ENCODE results near the gene SMCHD1.
A peak's percentile ranks its signal among the peaks of the same experiment; 100 is the strongest.

The SMCHD1 gene

GRCh38 chr18:2655178-2655953 is at the start of gene SMCHD1:
SMCHD1 (plus strand) TSS chr18:2655726; CDS start chr18:2656076, 350 bp downstream.
- DNase-seq, result peak; percentile 92

DNA sequence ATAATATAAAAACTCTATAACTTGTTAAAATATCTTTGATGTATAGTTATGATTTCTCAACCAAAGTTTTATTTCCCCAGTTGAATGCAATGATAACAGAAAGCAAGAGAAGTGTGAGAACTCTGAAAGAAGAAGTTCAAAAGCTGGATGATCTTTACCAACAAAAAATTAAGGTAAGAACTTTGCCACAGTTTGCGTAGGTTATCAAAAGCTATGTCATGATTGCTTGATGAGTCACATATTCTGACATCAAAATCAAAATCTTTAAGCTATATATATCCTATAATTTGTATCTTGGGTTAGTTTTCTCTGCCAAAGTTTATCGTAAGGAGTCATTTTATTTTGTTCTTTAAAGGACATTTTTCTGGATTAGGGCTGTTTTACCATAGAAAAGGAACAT is 49.2 kb upstream of the SMCHD1 start:
- DNase-seq, result peak; percentile 52

- no peak for DNase-seq
Observed at GRCh38 chr18:2609604-2610003, 45.9 kb upstream of the SMCHD1 start.

GRCh38 chr18:2610549-2610948 is 45.0 kb upstream of the SMCHD1 start:
- no peak for DNase-seq

DNA sequence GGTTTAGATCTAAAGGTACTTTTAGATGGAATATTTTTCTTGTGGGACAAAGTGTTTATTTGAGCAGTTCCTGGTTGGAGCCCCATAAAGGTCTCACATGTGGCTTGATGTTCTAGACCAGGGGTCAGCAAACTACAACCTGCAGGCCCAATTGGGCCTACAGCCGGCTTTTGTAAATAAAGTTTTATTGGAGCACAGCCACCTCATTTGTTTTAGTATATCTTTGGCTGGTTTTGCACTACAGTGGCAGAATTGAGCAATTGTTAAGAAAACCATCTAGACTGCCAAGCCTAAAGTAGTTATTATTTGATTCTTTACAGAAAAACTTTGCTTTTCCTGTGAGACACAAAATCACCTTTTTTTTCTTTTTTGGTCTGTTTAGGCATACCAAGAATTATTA is 42.5 kb upstream of the SMCHD1 start:
- DNase-seq, result no peak

- no peak for DNase-seq
Observed at GRCh38 chr18:2617401-2617998, 38.0 kb upstream of the SMCHD1 start.

GRCh38 chr18:2618009-2618408 is 37.5 kb upstream of the SMCHD1 start:
- DNase-seq, result no peak

- no peak for DNase-seq
Observed at GRCh38 chr18:2625217-2625616, 30.3 kb upstream of the SMCHD1 start.

DNA sequence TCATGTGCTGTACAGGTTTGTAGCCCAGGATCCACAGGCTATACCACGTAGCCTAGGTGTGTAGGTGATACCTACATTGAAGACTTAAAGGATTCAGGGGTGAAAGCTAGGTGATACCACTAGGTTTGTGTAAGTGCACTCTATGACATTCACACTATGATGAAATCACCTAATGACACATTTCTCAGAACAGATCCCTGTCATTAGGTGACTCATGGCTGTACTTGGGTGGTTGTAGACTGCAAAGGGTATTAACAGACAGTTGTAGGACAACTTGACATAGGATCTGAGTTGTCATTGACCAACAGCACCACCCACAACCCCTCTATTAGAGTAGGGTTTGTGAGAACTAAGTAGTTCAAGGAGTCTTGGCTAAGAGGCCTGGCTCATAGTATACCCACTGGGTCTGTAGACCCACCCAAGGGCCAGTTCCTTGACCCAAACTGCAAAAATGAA is 27.7 kb upstream of the SMCHD1 start:
- peak; percentile 28 for DNase-seq

- DNase-seq, result no peak
Observed at GRCh38 chr18:2629003-2629402, 26.5 kb upstream of the SMCHD1 start.

DNA sequence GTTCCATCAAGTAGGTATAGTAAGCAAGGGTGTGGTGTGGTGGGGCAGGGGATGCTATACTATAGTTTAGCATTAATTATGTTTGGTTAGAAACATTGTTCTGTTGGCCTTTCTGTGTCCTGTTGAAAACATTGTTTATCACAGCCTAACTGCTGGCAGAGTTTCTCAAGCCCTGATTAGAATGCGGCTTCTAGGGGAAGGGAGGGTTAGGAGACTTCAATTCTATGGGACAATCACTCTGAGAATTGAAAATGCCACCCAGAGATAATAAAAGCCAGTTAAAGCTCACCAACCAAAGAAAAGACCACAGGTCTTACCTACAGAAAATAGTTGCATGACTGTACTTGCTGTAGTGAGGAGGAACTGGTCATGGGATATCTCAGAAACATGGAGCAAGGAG is 19.9 kb upstream of the SMCHD1 start:
- peak; percentile 41 for DNase-seq

DNA sequence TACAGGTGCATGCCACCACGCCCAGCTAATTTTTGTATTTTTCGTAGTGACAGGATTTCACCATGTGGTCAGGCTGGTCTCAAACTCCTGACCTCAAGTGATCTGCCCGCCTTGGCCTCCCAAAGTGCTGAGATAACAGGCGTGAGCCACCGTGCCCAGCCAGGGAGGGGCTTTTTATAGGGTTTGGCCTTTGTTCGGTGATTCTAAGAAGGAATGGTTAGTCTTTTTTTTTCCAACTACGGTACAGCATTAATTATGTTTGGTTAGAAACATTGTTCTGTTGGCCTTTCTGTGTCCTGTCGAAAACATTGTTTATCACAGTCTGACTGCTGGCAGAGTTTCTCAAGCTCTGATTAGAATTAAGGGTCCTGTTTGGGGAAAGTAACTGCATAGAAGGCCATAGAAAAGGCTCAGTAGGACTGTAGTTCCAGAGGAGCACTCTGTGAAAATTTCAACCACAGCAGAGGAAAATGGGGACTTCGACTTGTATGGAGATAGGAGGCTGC is 19.3 kb upstream of the SMCHD1 start:
- peak; percentile 81 for DNase-seq

DNA sequence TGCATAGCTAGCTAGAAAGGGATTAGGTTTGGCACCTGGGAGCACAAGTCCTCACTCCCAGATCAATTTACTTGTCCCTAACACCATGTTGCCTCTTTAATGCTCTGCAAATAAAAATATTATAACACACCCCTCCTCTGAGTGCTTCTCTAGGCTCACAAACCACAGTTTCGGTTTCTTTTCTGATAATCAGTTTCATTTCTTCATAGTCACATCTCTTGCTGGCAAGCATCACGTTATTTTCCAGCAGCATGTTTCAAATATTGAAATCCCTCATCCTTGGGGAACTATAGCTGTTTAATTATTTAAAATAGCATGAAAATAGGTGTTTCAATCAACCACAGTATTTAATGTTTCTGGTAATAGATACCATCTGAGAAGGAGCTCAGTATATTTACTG is 13.9 kb upstream of the SMCHD1 start:
- DNase-seq, result peak; percentile 94

GRCh38 chr18:2642771-2643170 is 12.8 kb upstream of the SMCHD1 start:
- no peak for DNase-seq

DNA sequence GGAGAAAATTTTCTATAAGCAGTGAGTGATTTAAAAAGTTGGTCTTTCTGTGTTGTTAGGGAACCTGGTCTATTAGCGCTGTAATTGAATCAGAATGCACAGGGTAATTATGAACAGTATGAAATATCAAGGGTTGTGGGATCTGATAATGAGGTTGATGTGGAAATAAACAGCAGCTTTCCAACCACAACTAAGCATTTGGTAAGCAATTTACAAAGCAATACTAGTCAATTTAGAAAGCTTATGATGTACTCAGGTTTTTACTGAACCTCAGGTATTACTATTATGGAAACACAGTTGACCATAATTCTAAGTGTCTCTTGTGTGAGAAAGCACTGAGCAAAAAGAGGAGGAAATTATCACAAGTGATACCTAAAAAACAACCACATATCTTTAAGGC is 11.0 kb upstream of the SMCHD1 start:
- no peak for DNase-seq

- DNase-seq, result no peak
Observed at GRCh38 chr18:2651981-2652380, 3.5 kb upstream of the SMCHD1 start.

DNA sequence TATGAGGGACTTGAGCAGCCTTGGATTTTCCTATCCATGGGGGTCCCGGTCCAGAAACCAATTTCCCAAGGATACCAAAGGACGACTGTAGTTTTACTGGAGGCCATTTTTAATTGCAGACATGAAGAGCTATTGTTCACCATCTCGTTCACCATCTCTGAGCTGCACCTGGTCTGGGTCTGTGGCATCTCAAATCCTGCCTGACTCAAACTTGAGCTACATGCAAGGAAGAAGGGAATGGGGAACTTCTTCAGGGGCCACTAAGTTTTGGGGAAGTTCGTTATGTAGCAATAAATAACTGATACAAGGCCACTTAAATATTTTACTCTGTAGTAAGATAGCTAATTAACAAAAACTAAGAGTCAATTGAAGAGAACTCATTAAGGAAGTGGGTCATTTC is 2.1 kb upstream of the SMCHD1 start:
- DNase-seq, result peak; percentile 31

DNA sequence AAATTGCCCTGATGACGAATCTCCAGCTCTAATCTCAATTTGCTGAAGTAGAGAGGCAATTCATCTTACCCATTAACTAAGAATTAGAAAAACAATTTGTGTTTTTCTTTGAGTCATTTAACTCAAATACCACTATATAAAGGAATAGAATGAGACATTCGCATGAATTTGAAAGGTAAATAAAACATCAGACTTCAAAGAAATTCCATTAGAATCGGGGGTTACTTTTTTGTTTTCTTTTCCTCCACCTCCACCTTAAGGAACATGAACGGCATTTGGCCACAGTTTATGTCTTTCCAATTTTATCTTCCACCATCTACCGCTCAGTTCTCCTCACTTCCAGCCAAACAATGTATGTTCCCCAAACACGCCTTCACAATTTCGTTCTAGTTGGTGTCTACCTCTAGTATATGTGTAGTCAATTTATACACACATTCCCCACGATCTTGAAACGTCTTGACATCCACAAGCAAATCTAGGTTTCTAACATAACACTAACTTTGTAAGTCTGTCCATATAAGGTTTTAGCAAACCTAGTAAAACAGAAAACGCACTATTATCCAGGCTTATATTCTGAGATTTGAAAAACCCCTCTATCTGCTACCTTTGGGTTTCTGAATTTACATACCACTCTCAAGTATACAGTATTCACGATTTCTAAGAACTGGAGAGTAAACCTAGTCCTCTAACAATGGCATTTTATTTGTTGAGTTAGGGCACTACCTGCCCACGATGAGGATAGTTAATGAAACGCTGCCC is 1.2 kb upstream of the SMCHD1 start:
- peak; percentile 73 for DNase-seq

- no peak for DNase-seq
Observed at GRCh38 chr18:2654928-2655177, 673 bp upstream of the SMCHD1 start.

DNA sequence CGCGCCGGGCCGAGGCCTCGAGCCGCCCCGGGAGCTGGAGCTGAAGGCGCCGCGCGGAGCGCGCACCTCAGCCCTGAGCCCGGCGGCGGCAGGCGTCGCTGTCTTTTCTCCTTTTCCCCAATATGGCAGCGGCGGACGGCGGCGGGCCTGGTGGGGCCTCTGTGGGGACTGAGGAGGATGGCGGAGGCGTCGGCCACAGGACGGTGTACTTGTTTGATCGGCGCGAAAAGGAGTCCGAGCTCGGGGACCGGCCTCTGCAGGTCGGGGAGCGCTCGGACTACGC is 369 bp downstream of the SMCHD1 start:
- no peak for DNase-seq

DNA sequence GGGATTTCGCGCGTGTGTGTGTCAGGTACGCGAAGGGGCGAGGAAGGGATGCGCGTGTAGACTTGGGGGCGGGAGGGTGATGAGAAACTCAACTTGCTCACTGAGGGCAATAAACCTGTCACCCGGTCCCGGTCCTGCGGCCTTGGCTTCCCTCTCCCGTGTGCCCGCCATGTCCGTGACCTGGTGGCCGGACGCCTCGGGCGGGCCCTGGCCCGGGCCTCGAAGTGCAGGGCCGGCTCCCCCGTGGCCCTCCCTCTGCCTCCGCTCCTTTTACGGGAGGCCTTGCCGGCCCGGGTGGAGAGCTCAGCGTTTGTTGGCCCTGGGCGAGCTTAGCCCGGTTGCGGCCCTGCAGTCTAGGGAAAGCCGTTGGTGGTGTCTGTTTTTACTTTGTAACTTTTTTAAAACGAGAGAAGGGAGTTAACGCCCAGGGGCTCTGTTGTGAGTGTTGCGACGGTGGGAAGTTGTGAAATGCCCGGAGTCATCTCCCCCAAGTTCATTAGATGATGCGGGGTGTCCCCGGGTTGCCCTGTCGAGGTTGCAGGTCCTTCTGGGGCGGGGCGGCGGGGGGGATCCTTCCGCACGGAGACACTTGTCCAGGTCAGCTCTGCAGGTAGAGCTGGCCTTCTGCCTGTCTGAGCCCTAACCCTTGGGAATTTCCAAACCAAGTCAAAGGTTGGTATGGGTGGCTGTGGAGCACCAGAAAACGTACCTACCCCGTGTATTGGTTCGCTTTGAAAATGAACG is 883 bp downstream of the SMCHD1 start:
- DNase-seq, result peak; percentile 79

DNA sequence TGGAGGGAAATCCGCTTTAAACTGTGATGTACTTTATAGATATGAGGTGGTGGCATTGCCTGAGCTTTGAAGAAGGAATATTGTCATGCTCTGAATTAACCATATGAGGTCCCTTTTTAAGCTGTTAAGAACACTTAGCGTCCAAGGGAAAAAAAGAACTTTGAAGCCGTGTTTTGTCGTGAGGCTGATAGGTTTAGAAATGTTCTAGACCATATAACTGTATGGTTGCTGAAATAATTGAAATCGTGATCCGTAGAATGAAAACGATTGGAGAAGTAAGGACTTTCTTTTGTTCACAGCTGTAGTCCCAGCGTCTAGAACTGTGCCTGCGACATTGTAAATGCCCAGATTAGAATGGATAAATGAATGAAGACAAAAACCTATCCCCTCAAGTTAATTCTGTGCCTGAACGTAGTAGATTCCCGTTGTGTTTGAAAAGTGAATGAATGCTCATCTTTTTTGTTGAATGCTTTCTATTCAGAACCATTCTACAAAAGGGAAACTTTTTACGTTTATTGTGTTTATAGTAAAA is 1.5 kb downstream of the SMCHD1 start:
- DNase-seq, result peak; percentile 77

DNA sequence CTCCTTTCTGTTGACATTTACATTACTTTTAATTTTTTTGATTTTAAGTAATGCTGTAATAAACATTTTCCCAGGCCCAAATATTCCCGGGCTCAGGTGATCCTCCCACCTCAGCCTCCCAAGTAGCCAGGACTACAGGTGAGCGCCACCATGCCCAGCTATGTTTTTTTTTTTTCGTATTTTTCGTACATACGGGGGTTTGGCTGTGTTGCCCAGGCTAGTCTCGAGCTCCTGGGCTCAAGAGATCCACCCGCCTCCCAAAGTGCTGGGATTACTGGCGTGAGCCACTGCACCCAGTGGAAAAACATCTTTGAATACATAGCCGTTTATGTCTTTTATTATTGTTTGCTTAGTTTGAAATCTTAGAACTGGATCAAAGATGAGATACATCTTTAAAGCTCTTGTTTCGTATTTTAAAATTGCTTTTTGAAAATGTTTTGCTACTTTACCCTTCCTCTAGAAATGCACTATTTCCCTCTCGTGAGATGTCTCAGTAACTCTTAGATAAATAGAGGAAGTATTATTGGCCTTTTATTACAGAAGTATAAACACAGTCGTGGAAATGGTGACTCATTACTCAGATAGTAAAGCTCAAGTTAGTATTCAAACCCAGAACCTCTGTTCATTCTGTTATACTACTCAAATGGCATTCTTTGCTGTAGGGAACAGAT is 2.4 kb downstream of the SMCHD1 start:
- DNase-seq, result peak; percentile 91

Data from OCI-M1 (cell line).